Measurements from ENCODE around the gene NOTCH1. TPM values are rescaled to one million over a fixed set of nuclear protein-coding genes. Genes with fewer than 3 reads are reported as not detected.
A peak's percentile ranks its signal among the peaks of the same experiment; 100 is the strongest.

The NOTCH1 gene
- total RNA-seq, 1 experiment from 2014 or later = 37.2 TPM

GRCh38 chr9:136586391-136586953, 40.6 kb upstream of the NOTCH1 start:
- no peak for DNase-seq (ENCODE audit: low spot score)
- Histone ChIP-seq H3K4me1 (ENCODE audit: insufficient read depth, low read length, poor library complexity, severe bottlenecking) (peaks cover 31% of the 10 kb centered on the region), H3K27me3 (replicated peaks; ENCODE audit: insufficient read depth, low read depth, low read length, poor library complexity) (no peaks in the 10 kb centered on the region), H3K4me3 (ENCODE audit: low read depth, low read length, poor library complexity, severe bottlenecking) (no peak overlapping the region), H3K36me3 (ENCODE audit: insufficient read depth, low read length, poor library complexity, severe bottlenecking) (no peaks in the 10 kb centered on the region), H3K9me3 (ENCODE audit: low read depth, low read length, poor library complexity, severe bottlenecking) (no peaks in the 10 kb centered on the region), H3K27ac (ENCODE audit: low read depth, low read length, poor library complexity, severe bottlenecking) (peak overlapping the region; percentile 86)
- intact Hi-C loops (cut with micrococcal nuclease; ENCODE audit: unreplicated experiment) = no loop called here
- ChIA-PET CTCF (no interaction called here), POLR2A (ENCODE audit: low non-redundant PET) (no interaction called here)
- BruUV-seq (replicated peaks) = no TSS peak
- TF ChIP-seq EZH2 (IDR thresholded peaks at IDR 0.05; ENCODE audit: borderline replicate concordance, low read depth, low read length, poor library complexity, severe bottlenecking) (no peak), CTCF (conservative IDR thresholded peaks at IDR 0.05; ENCODE audit: low read depth, low read length) (no peak)

- no peak for TF ChIP-seq CTCF (conservative IDR thresholded peaks at IDR 0.05; ENCODE audit: low read depth, low read length)
- no peak for TF ChIP-seq EZH2 (IDR thresholded peaks at IDR 0.05; ENCODE audit: borderline replicate concordance, low read depth, low read length, poor library complexity, severe bottlenecking)
- no peaks in the 10 kb centered on the region for H3K9me3 ChIP-seq (ENCODE audit: low read depth, low read length, poor library complexity, severe bottlenecking)
- intact Hi-C loops (cut with micrococcal nuclease; ENCODE audit: unreplicated experiment) = no loop called here
- H3K36me3 ChIP-seq (ENCODE audit: insufficient read depth, low read length, poor library complexity, severe bottlenecking) = no peaks in the 10 kb centered on the region
- BruUV-seq (replicated peaks) = no TSS peak
- peak overlapping the region; percentile 4 for H3K27ac ChIP-seq (ENCODE audit: low read depth, low read length, poor library complexity, severe bottlenecking)
- ChIA-PET CTCF (interaction anchor here (0.5 kb wide), 1 partner anchor 86 kb away, joined by 13 read pairs; no protein-coding TSS in a partner anchor), POLR2A (ENCODE audit: low non-redundant PET) (no interaction called here)
- H3K4me3 ChIP-seq (ENCODE audit: low read depth, low read length, poor library complexity, severe bottlenecking) = no peak overlapping the region
- no peaks in the 10 kb centered on the region for H3K27me3 ChIP-seq (replicated peaks; ENCODE audit: insufficient read depth, low read depth, low read length, poor library complexity)
- DNase-seq (ENCODE audit: low spot score) = no peak
- H3K4me1 ChIP-seq (ENCODE audit: insufficient read depth, low read length, poor library complexity, severe bottlenecking) = peaks cover 31% of the 10 kb centered on the region
Measured at GRCh38 chr9:136585531-136586120, 39.8 kb upstream of the NOTCH1 start.

GRCh38 chr9:136584934-136585333, 39.1 kb upstream of the NOTCH1 start:
- Histone ChIP-seq H3K36me3 (ENCODE audit: insufficient read depth, low read length, poor library complexity, severe bottlenecking) (no peaks in the 10 kb centered on the region), H3K27ac (ENCODE audit: low read depth, low read length, poor library complexity, severe bottlenecking) (no peak overlapping the region), H3K4me3 (ENCODE audit: low read depth, low read length, poor library complexity, severe bottlenecking) (no peak overlapping the region), H3K9me3 (ENCODE audit: low read depth, low read length, poor library complexity, severe bottlenecking) (no peaks in the 10 kb centered on the region), H3K27me3 (replicated peaks; ENCODE audit: insufficient read depth, low read depth, low read length, poor library complexity) (no peaks in the 10 kb centered on the region), H3K4me1 (ENCODE audit: insufficient read depth, low read length, poor library complexity, severe bottlenecking) (peaks cover 31% of the 10 kb centered on the region)
- BruUV-seq (replicated peaks) = no TSS peak
- ChIA-PET POLR2A (ENCODE audit: low non-redundant PET) (no interaction called here), CTCF (interaction anchor here (0.5 kb wide), 1 partner anchor 195 kb away, joined by 4 read pairs; no protein-coding TSS in a partner anchor)
- DNase-seq (ENCODE audit: low spot score) = no peak
- intact Hi-C loops (cut with micrococcal nuclease; ENCODE audit: unreplicated experiment) = no loop called here
- TF ChIP-seq CTCF (conservative IDR thresholded peaks at IDR 0.05; ENCODE audit: low read depth, low read length) (no peak), EZH2 (IDR thresholded peaks at IDR 0.05; ENCODE audit: borderline replicate concordance, low read depth, low read length, poor library complexity, severe bottlenecking) (no peak)

Measured in A673 (cell line).